HCT116 (cell line): ENCODE data around the gene CXXC5. TPM values are rescaled to one million over a fixed set of nuclear protein-coding genes. Genes with fewer than 3 reads are reported as not detected.
A peak's percentile ranks its signal among the peaks of the same experiment; 100 is the strongest.

Experiments used
- ATAC-seq: fragments of 200-7000 bp; cut with Tn5 transposase; 2 replicates; pipeline ENCODE4 v1.9.1; 2020; ENCODE audit warnings: mild to moderate bottlenecking, moderate library complexity
- BruUV-seq: library from RNA; stranded (reverse); fragments of 400-500 nt; replicated peaks from 2 replicates; lab custom pipeline; 2021; lab: Mats Ljungman, UMichigan
- CTCF ChIA-PET: fragments of 300-600 bp; sonication (Branson Sonifier 250); formaldehyde crosslinking; loops from one replicate; lab custom pipeline; 2021; ENCODE audit warnings: antibody characterized with exemption; lab: Charles Lee
- POLR2A ChIA-PET: fragments of 300-600, 350-600 bp; sonication (Branson Sonifier 250); formaldehyde crosslinking; loops from one replicate; lab custom pipeline; 2021; ENCODE audit warnings: antibody characterized with exemption; lab: Charles Lee
- RAD21 ChIA-PET, 2 experiments: fragments of 300-600 bp; sonication (Branson Sonifier 250); formaldehyde crosslinking; loops; one replicate each; lab custom pipeline; 2023; ENCODE audit warnings: low total read pairs in 2 of 2; ENCODE audit not compliant: uncharacterized antibody in 2 of 2, unreplicated experiment in 2 of 2, low non-redundant PET in 1 of 2; lab: Charles Lee
- DNase-seq: peaks from one replicate; pipeline ENCODE4 v3.0.0-alpha.2; 2010; ENCODE audit warnings: low read depth, low spot score
- H2AFZ ChIP-seq: fragments of 200-600 bp; shearing (Covaris generic), sonication (generic); 2 replicates; pipeline ENCODE4 v1.6.1; 2017; ENCODE audit warnings: low read depth, mixed run types, mixed read lengths, antibody characterized with exemption, low read length; ENCODE audit not compliant: poor library complexity, severe bottlenecking
- H3K27ac ChIP-seq: 2 replicates; pipeline ENCODE4 v1.5.1; 2012; ENCODE audit warnings: low read depth, low read length
- H3K27me3 ChIP-seq: fragments of 200-600 bp; sonication (generic); 2 replicates; pipeline ENCODE4 v1.6.1; 2016; ENCODE audit warnings: mixed run types, low read length, mixed read lengths; ENCODE audit not compliant: insufficient read depth
- H3K36me3 ChIP-seq, 2 experiments: fragments of 200-500 bp in 1 of 2; fragments of 200-600 bp in 1 of 2; sonication (Bioruptor generic) in 1 of 2; sonication (generic) in 1 of 2; 2 replicates each; pipeline versions ENCODE4 v1.5.1 to v1.6.1; 2014 to 2016; ENCODE audit warnings: low read length in 2 of 2, inconsistent platforms in 1 of 2, mixed read lengths in 1 of 2, mixed run types in 1 of 2; ENCODE audit not compliant: insufficient read depth in 2 of 2, control insufficient read depth in 1 of 2
- H3K4me1 ChIP-seq, 2 experiments: fragments of 200-600 bp in 1 of 2; sonication (generic) in 1 of 2; 2 replicates each; pipeline versions ENCODE4 v1.5.1 to v1.6.1; 2012 to 2017; ENCODE audit warnings: low read length in 2 of 2, inconsistent platforms in 1 of 2, mild to moderate bottlenecking in 1 of 2, mixed read lengths in 1 of 2, mixed run types in 1 of 2, moderate library complexity in 1 of 2; ENCODE audit not compliant: insufficient read depth in 2 of 2, control insufficient read depth in 1 of 2
- H3K4me2 ChIP-seq: fragments of 200-600 bp; sonication (generic); 2 replicates; pipeline ENCODE4 v1.6.1; 2017; ENCODE audit warnings: mixed run types, low read length, mixed read lengths
- H3K4me3 ChIP-seq, 2 experiments: fragments of 200-600 bp in 1 of 2; sonication (generic) in 1 of 2; replicated peaks in 1 of 2; 2 replicates each; pipeline ENCODE4 v1.5.1; 2011 to 2016; ENCODE audit warnings: low read length in 2 of 2, control low read depth in 1 of 2, low read depth in 1 of 2, mild to moderate bottlenecking in 1 of 2, mixed read lengths in 1 of 2, mixed run types in 1 of 2
- H3K79me2 ChIP-seq: fragments of 200-600 bp; sonication (generic); 2 replicates; pipeline ENCODE4 v1.6.1; 2017; ENCODE audit warnings: mild to moderate bottlenecking, mixed run types, low read length, moderate library complexity, mixed read lengths; ENCODE audit not compliant: insufficient read depth
- H3K9ac ChIP-seq: fragments of 200-600 bp; sonication (generic); 2 replicates; pipeline ENCODE4 v1.6.1; 2016; ENCODE audit warnings: low read length, mixed read lengths
- H3K9me2 ChIP-seq: fragments of 200-600 bp; sonication (generic), shearing (Covaris generic); 2 replicates; pipeline ENCODE4 v1.6.1; 2017; ENCODE audit warnings: mixed run types, mild to moderate bottlenecking, moderate library complexity; ENCODE audit not compliant: insufficient read depth
- H3K9me3 ChIP-seq, 2 experiments: fragments of 200-500 bp in 1 of 2; fragments of 200-600 bp in 1 of 2; sonication (Bioruptor generic) in 1 of 2; sonication (generic) in 1 of 2; 2 replicates each; pipeline ENCODE4 v1.6.1; 2014 to 2017; ENCODE audit warnings: low read length in 2 of 2, mixed read lengths in 2 of 2, inconsistent platforms in 1 of 2, low read depth in 1 of 2, mild to moderate bottlenecking in 1 of 2, mixed run types in 1 of 2, moderate library complexity in 1 of 2; ENCODE audit not compliant: control insufficient read depth in 1 of 2, insufficient read depth in 1 of 2
- H4K20me1 ChIP-seq: fragments of 200-600 bp; sonication (generic), shearing (Covaris generic); 2 replicates; pipeline ENCODE4 v1.6.1; 2017; ENCODE audit warnings: mixed run types, mild to moderate bottlenecking, moderate library complexity; ENCODE audit not compliant: insufficient read depth
- CBX3 ChIP-seq: IDR thresholded peaks from 2 replicates; pipeline ENCODE4 v1.6.1; 2012; ENCODE audit warnings: low read depth
- CTCF ChIP-seq, 3 experiments: fragments of 200-600 bp in 1 of 3; sonication (generic) in 1 of 3; IDR thresholded peaks in 2 of 3; conservative IDR thresholded peaks in 1 of 3; 2 replicates each; pipeline ENCODE4 v1.5.1; 2012 to 2017; ENCODE audit warnings: low read depth in 2 of 3, low read length in 2 of 3, antibody characterized with exemption in 1 of 3, borderline replicate concordance in 1 of 3, control low read depth in 1 of 3, mild to moderate bottlenecking in 1 of 3, mixed read lengths in 1 of 3, mixed run types in 1 of 3, moderate library complexity in 1 of 3; ENCODE audit not compliant: insufficient read depth in 1 of 3
- EGR1 ChIP-seq: IDR thresholded peaks from 2 replicates; pipeline ENCODE4 v1.6.1; 2012; ENCODE audit warnings: low read depth
- EZH2 ChIP-seq: fragments of 200-600 bp; sonication (generic); IDR thresholded peaks from 2 replicates; pipeline ENCODE4 v1.6.1; 2017; ENCODE audit warnings: antibody characterized with exemption, mixed run types
- EZH2phosphoT487 ChIP-seq: fragments of 200-600 bp; IDR thresholded peaks from 2 replicates; pipeline ENCODE4 v1.6.1; 2018; ENCODE audit warnings: antibody characterized with exemption, borderline replicate concordance
- JUND ChIP-seq: IDR thresholded peaks from 2 replicates; pipeline ENCODE4 v1.6.1; 2012
- POLR2A ChIP-seq: IDR thresholded peaks from 2 replicates; pipeline ENCODE4 v1.7.0; 2011; ENCODE audit warnings: borderline replicate concordance; ENCODE audit not compliant: insufficient read depth, insufficient read length; ENCODE audit errors: extremely low read depth
- POLR2AphosphoS5 ChIP-seq: IDR thresholded peaks from 2 replicates; pipeline ENCODE4 v1.6.1; 2011; ENCODE audit warnings: mild to moderate bottlenecking, low read depth, low read length, moderate library complexity
- RAD21 ChIP-seq: IDR thresholded peaks from 2 replicates; pipeline ENCODE4 v1.6.1; 2012; ENCODE audit warnings: low read depth, mild to moderate bottlenecking
- SIN3A ChIP-seq: IDR thresholded peaks from 2 replicates; pipeline ENCODE4 v1.6.1; 2012; ENCODE audit warnings: low read depth
- SP1 ChIP-seq: IDR thresholded peaks from 2 replicates; pipeline ENCODE4 v1.6.1; 2012; ENCODE audit warnings: low read depth
- TCF7L2 ChIP-seq: IDR thresholded peaks from 2 replicates; pipeline ENCODE4 v1.7.0; 2011; ENCODE audit warnings: borderline replicate concordance, inconsistent platforms; ENCODE audit not compliant: insufficient read depth, insufficient read length; ENCODE audit errors: extremely low read depth
- ZFX ChIP-seq: fragments of 450-650 bp; IDR thresholded peaks from 2 replicates; pipeline ENCODE4 v1.6.1; 2017
- intact Hi-C: fragments of 100-400 bp; cut with micrococcal nuclease; formaldehyde crosslinking; loops from 2 replicates; pipeline ENCODE4 v1.10.0; 2022
- total RNA-seq: library from RNA; stranded (reverse); gene quantifications from one replicate; pipeline ENCODE4 v1.2.1, GENCODE V29; 2021; ENCODE audit not compliant: unreplicated experiment
- TF ChIP-seq, protein P1 (sequence below): IDR thresholded peaks from 2 replicates; pipeline ENCODE4 v1.6.1; 2011; ENCODE audit warnings: mild to moderate bottlenecking, low read length, moderate library complexity; ENCODE audit not compliant: insufficient replicate concordance; ENCODE audit errors: extremely low read depth

CXXC5 gene
- total RNA-seq, 1 experiment from 2014 or later = 43.1 TPM

GRCh38 chr5:139659695-139660101 lies 11.5 kb downstream of the CXXC5 start:
- peak overlapping the region; percentile 97 for H3K27ac ChIP-seq
- no TSS peak for BruUV-seq
- H4K20me1 ChIP-seq = no peaks in the 10 kb centered on the region
- no peak for ATAC-seq
- no peaks in the 10 kb centered on the region for H3K27me3 ChIP-seq
- peak overlapping the region; percentile 55 for H3K9ac ChIP-seq
- RAD21 ChIA-PET = interaction anchor here in 1 of 2 experiments (1.4 to 1.7 kb wide), 2 partner anchors 12 to 25 kb away, joined by 3 to 10 read pairs; partner anchors contain the start of gene CXXC5
- intact Hi-C loops = no loop called here
- H3K9me3 ChIP-seq = no peaks in the 10 kb centered on the region
- H3K79me2 ChIP-seq = peaks cover 91% of the 10 kb centered on the region
- H3K36me3 ChIP-seq = no peaks in the 10 kb centered on the region
- no peak overlapping the region for H2AFZ ChIP-seq
- CTCF ChIA-PET = interaction anchor here (1.2 to 2.4 kb wide), 6 partner anchors 12 to 30 kb away, joined by 3 to 12 read pairs (median 8); partner anchors contain the start of gene CXXC5
- H3K9me2 ChIP-seq = no peaks in the 10 kb centered on the region
- TF ChIP-seq SP1 (no peak), CBX3 (no peak), JUND (no peak), EZH2phosphoT487 (no peak), POLR2AphosphoS5 (no peak), EZH2 (no peak), TCF7L2 (no peak), RAD21 (no peak), EGR1 (no peak), SIN3A (no peak), ZFX (no peak), CTCF (IDR thresholded peaks at IDR 0.05 in 2 of 3, conservative IDR thresholded peaks at IDR 0.05 in 1 of 3; ENCODE audit: borderline replicate concordance in 1 of 3, insufficient read depth in 1 of 3, low read depth in 2 of 3, low read length in 2 of 3) (no peak), POLR2A (no peak)
- TF ChIP-seq, protein P1, sequence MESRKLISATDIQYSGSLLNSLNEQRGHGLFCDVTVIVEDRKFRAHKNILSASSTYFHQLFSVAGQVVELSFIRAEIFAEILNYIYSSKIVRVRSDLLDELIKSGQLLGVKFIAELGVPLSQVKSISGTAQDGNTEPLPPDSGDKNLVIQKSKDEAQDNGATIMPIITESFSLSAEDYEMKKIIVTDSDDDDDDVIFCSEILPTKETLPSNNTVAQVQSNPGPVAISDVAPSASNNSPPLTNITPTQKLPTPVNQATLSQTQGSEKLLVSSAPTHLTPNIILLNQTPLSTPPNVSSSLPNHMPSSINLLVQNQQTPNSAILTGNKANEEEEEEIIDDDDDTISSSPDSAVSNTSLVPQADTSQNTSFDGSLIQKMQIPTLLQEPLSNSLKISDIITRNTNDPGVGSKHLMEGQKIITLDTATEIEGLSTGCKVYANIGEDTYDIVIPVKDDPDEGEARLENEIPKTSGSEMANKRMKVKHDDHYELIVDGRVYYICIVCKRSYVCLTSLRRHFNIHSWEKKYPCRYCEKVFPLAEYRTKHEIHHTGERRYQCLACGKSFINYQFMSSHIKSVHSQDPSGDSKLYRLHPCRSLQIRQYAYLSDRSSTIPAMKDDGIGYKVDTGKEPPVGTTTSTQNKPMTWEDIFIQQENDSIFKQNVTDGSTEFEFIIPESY = no peak
- POLR2A ChIA-PET = interaction anchor here (1.6 to 4.8 kb wide), 2 partner anchors 8 to 12 kb away, joined by 7 to 36 read pairs; partner anchors contain the start of gene CXXC5
- H3K4me1 ChIP-seq = peaks cover 79 to 97% of the 10 kb centered on the region in 2 experiments
- peak overlapping the region; percentile 42 to 56 for H3K4me3 ChIP-seq
- no peak for DNase-seq
- H3K4me2 ChIP-seq = peak overlapping the region; percentile 76
